Aorta (tissue), 5 donors: ENCODE results near the gene MRPS35. TPM values are rescaled to one million over a fixed set of nuclear protein-coding genes. Genes with fewer than 3 reads are reported as not detected.

Source experiments
- ATAC-seq: fragments of 200-7000 bp; cut with Tn5 transposase; one replicate; pipeline ENCODE4 v1.9.1; 2022; ENCODE audit warnings: moderate library complexity; ENCODE audit not compliant: low FRiP score
- DNase-seq, 2 donors: peaks; one replicate each; pipeline ENCODE4 v3.0.0-alpha.2; 2020
- H3K27ac ChIP-seq, 2 donors: one replicate each; pipeline ENCODE4 v1.5.1; 2013; ENCODE audit warnings: low read length in 2 of 2, mild to moderate bottlenecking in 2 of 2, moderate library complexity in 2 of 2, control low read depth in 1 of 2, inconsistent platforms in 1 of 2, low read depth in 1 of 2
- H3K27me3 ChIP-seq, 2 donors: one replicate each; pipeline ENCODE4 v1.6.1; 2013; ENCODE audit warnings: control low read depth in 1 of 2, low read length in 1 of 2, mild to moderate bottlenecking in 1 of 2, moderate library complexity in 1 of 2; ENCODE audit not compliant: insufficient read depth in 2 of 2, control insufficient read depth in 1 of 2
- H3K36me3 ChIP-seq, 2 donors: one replicate each; pipeline ENCODE4 v1.6.1; 2013; ENCODE audit warnings: control low read depth in 1 of 2, low read length in 1 of 2, mild to moderate bottlenecking in 1 of 2; ENCODE audit not compliant: insufficient read depth in 2 of 2, control insufficient read depth in 1 of 2
- H3K4me1 ChIP-seq, 2 donors: one replicate each; pipeline ENCODE4 v1.6.1; 2013; ENCODE audit warnings: low read length in 2 of 2, control low read depth in 1 of 2, mild to moderate bottlenecking in 1 of 2, moderate library complexity in 1 of 2; ENCODE audit not compliant: insufficient read depth in 2 of 2, control insufficient read depth in 1 of 2
- H3K4me3 ChIP-seq, 2 donors: one replicate each; pipeline ENCODE4 v1.5.1; 2013; ENCODE audit warnings: low read length in 2 of 2, control low read depth in 1 of 2, mild to moderate bottlenecking in 1 of 2
- H3K9me3 ChIP-seq: one replicate; pipeline ENCODE4 v1.6.1; 2013; ENCODE audit warnings: mild to moderate bottlenecking, low read length; ENCODE audit not compliant: control insufficient read depth
- WGBS, 2 donors: extraction: QIAGEN DNeasy Blood & Tissue Kit; methylation state at CpG; one replicate each; pipeline ENCODE4 v1.1.7; 2013; 5-methylcytosine and 5-hydroxymethylcytosine counted together
- intact Hi-C, 2 donors: fragments of 100-400 bp; cut with DNase I; formaldehyde crosslinking; loops; one replicate each; pipeline versions ENCODE4 v1.14.2 to v1.15.0; 2022
- polyA plus RNA-seq, 2 donors: library from polyadenylated mRNA; stranded (reverse); fragments of 200-250 nt; gene quantifications; one replicate each; pipeline ENCODE4 v1.2.3, GENCODE V29; 2013
- total RNA-seq, 2 donors: library from RNA; stranded (reverse); fragmentation: NEBNext Ultra II Directional; extraction: Animal tissue kit (Norgen Biotek cat#: 25700); gene quantifications; one replicate each; pipeline ENCODE4 v1.2.1, GENCODE V29; 2021
- donor health status: healthy with polysubstance abuse.
- donor health status: Bipolar disorder and iron deficiency.
- donor health status: DM: no; HTN: no; CAD: no.
- donor health status: DM: no; HTN: no; CAD: no.
- donor health status: DM: yes; HTN: yes; CAD: no.

The MRPS35 gene
- total and polyA plus RNA-seq, 4 donors = 18.3 to 35.8 (median 21.9) TPM

- no peaks in the 10 kb centered on the region for H3K9me3 ChIP-seq
- H3K4me3 ChIP-seq = no peak overlapping the region
- peaks cover 6 to 8% of the 10 kb centered on the region in 2 donors for H3K36me3 ChIP-seq
- H3K4me1 ChIP-seq = peaks cover 0 to 4% of the 10 kb centered on the region in 2 donors
- no peaks in the 10 kb centered on the region for H3K27me3 ChIP-seq
- no peak overlapping the region for H3K27ac ChIP-seq
- intact Hi-C loops = no loop called here
- ATAC-seq (no peak), DNase-seq (no peak)
- 16 to 21% methylated on average over 4 of the region's 4 CpGs for WGBS, 2 donors
These were observed 91.9 kb downstream of the MRPS35 start for GRCh38 chr12:27802511-27802910.

- no peak for DNase-seq
These were observed 92.3 kb downstream of the MRPS35 start for GRCh38 chr12:27802936-27803335.

GRCh38 chr12:27805238-27805637, 94.6 kb downstream of the MRPS35 start:
- H3K36me3 ChIP-seq = peaks cover 0 to 5% of the 10 kb centered on the region in 2 donors
- DNase-seq (no peak), ATAC-seq (no peak)
- intact Hi-C loops = no loop called here
- 0 to 4% methylated on average over 1 of the region's 1 CpG for WGBS, 2 donors
- peaks cover 4 to 5% of the 10 kb centered on the region in 2 donors for H3K4me1 ChIP-seq
- H3K27ac ChIP-seq = peak overlapping the region in 1 of 2 donors; percentile 99
- no peaks in the 10 kb centered on the region for H3K27me3 ChIP-seq
- H3K4me3 ChIP-seq = no peak overlapping the region
- no peaks in the 10 kb centered on the region for H3K9me3 ChIP-seq

More at GRCh38 chr12:27802936-27803335, 92.3 kb downstream of the MRPS35 start:
- H3K4me1 ChIP-seq = peaks cover 0 to 4% of the 10 kb centered on the region in 2 donors
- H3K36me3 ChIP-seq = peaks cover 2 to 8% of the 10 kb centered on the region in 2 donors
- H3K27me3 ChIP-seq = no peaks in the 10 kb centered on the region
- H3K4me3 ChIP-seq = no peak overlapping the region
- intact Hi-C loops = no loop called here
- H3K27ac ChIP-seq = peak overlapping the region in 1 of 2 donors; percentile 67
- no peaks in the 10 kb centered on the region for H3K9me3 ChIP-seq
- 14% methylated on average over 2 of the region's 2 CpGs for WGBS, 2 donors
- ATAC-seq = no peak

Other genes starting within 250 kb of the MRPS35 start
- 100 to 1,000 TPM; 175 to 247 TPM for gene PPFIBP1, start 186.6 kb upstream of the MRPS35 start, total RNA-seq
- 10 to 100 TPM; 29.7 to 41.8 TPM for gene PPFIBP1, start 186.6 kb upstream of the MRPS35 start, polyA plus RNA-seq
- 1 to 10 TPM; 4.3 to 6.6 TPM for gene REP15, start 14.4 kb upstream of the MRPS35 start, total RNA-seq
- 10 to 100 TPM in 1 of 2 donors, under 1 TPM in 1; 0.87 to 14.9 TPM for gene REP15, start 14.4 kb upstream of the MRPS35 start, polyA plus RNA-seq
- 10 to 100 TPM; 57.3 to 58.7 TPM for gene KLHL42, start 69.4 kb downstream of the MRPS35 start, total RNA-seq
- 10 to 100 TPM; 14.4 to 21.8 TPM for gene KLHL42, start 69.4 kb downstream of the MRPS35 start, polyA plus RNA-seq
- gene MANSC4, start 69.4 kb downstream of the MRPS35 start, total RNA-seq = not detected
- gene MANSC4, start 69.4 kb downstream of the MRPS35 start, polyA plus RNA-seq = under 1 TPM in 1 of 2 donors, not detected in 1; 0.49 TPM